Neuronal stem cell (in vitro differentiated cells): ENCODE data around the gene MRTFB.

ENCODE experiments used
- DNase-seq: peaks from one replicate; pipeline ENCODE4 v3.0.0-alpha.2; 2013; ENCODE audit warnings: low spot score
- H2AFZ ChIP-seq: one replicate; pipeline ENCODE4 v1.6.1; 2013; ENCODE audit warnings: mild to moderate bottlenecking, low read length, inconsistent platforms
- H2AK5ac ChIP-seq: 2 replicates; pipeline ENCODE4 v1.6.1; 2013; ENCODE audit warnings: low read depth, mild to moderate bottlenecking, inconsistent platforms, low read length, moderate library complexity, mixed read lengths
- H2BK120ac ChIP-seq: 2 replicates; pipeline ENCODE4 v1.6.1; 2013; ENCODE audit warnings: low read depth, mild to moderate bottlenecking, inconsistent platforms, low read length, moderate library complexity, mixed read lengths
- H2BK12ac ChIP-seq: one replicate; pipeline ENCODE4 v1.6.1; 2013; ENCODE audit warnings: low read length, inconsistent platforms
- H2BK15ac ChIP-seq: 2 replicates; pipeline ENCODE4 v1.6.1; 2013; ENCODE audit warnings: mild to moderate bottlenecking, low read length, inconsistent platforms, mixed read lengths
- H2BK5ac ChIP-seq: one replicate; pipeline ENCODE4 v1.6.1; 2013; ENCODE audit warnings: inconsistent platforms, mild to moderate bottlenecking, low read length, moderate library complexity
- H3K14ac ChIP-seq: one replicate; pipeline ENCODE4 v1.6.1; 2013; ENCODE audit warnings: low read length, inconsistent platforms
- H3K18ac ChIP-seq: 2 replicates; pipeline ENCODE4 v1.6.1; 2013; ENCODE audit warnings: low read length, inconsistent platforms
- H3K23ac ChIP-seq: 2 replicates; pipeline ENCODE4 v1.6.1; 2013; ENCODE audit warnings: low read depth, mild to moderate bottlenecking, mixed read lengths, low read length, inconsistent platforms; ENCODE audit not compliant: poor library complexity
- H3K27ac ChIP-seq: replicated peaks from 3 replicates; pipeline ENCODE4 v1.5.1; 2013; ENCODE audit warnings: low read length, inconsistent platforms
- H3K27me3 ChIP-seq, 3 experiments: 2 replicates each; pipeline ENCODE4 v1.6.1; 2013; ENCODE audit warnings: low read length in 3 of 3, mild to moderate bottlenecking in 2 of 3, inconsistent platforms in 1 of 3, low read depth in 1 of 3, mixed read lengths in 1 of 3, moderate library complexity in 1 of 3; ENCODE audit not compliant: control insufficient read depth in 3 of 3, insufficient read depth in 3 of 3
- H3K36me3 ChIP-seq, 2 donors: replicated peaks in 1 of 2; 2 replicates each; pipeline ENCODE4 v1.6.1; 2013; ENCODE audit warnings: low read length in 2 of 2; ENCODE audit not compliant: control insufficient read depth in 2 of 2, insufficient read depth in 2 of 2
- H3K4ac ChIP-seq: 2 replicates; pipeline ENCODE4 v1.6.1; 2013; ENCODE audit warnings: inconsistent platforms, mild to moderate bottlenecking, low read length, moderate library complexity
- H3K4me1 ChIP-seq, 2 donors: 1 replicate in 1 of 2; 2 replicates in 1 of 2; pipeline ENCODE4 v1.6.1; 2013; ENCODE audit warnings: low read length in 2 of 2, low read depth in 1 of 2; ENCODE audit not compliant: control insufficient read depth in 2 of 2, insufficient read depth in 1 of 2
- H3K4me2 ChIP-seq: one replicate; pipeline ENCODE4 v1.6.1; 2013; ENCODE audit warnings: mild to moderate bottlenecking, low read length, inconsistent platforms; ENCODE audit not compliant: insufficient read depth, poor library complexity, severe bottlenecking
- H3K4me3 ChIP-seq, 2 donors: 2 replicates each; pipeline ENCODE4 v1.5.1; 2013; ENCODE audit warnings: low read length in 2 of 2, mild to moderate bottlenecking in 2 of 2, inconsistent platforms in 1 of 2, moderate library complexity in 1 of 2
- H3K79me1 ChIP-seq: one replicate; pipeline ENCODE4 v1.6.1; 2013; ENCODE audit warnings: low read depth, mild to moderate bottlenecking, inconsistent platforms, low read length, moderate library complexity
- H3K9ac ChIP-seq: one replicate; pipeline ENCODE4 v1.6.1; 2013; ENCODE audit warnings: mild to moderate bottlenecking, low read depth, low read length, inconsistent platforms; ENCODE audit not compliant: poor library complexity
- H3K9me3 ChIP-seq, 2 donors: replicated peaks in 1 of 2; 2 replicates each; pipeline versions ENCODE3 to v1.6.1; 2013; ENCODE audit warnings: low read length in 2 of 2, mild to moderate bottlenecking in 2 of 2, inconsistent platforms in 1 of 2, low read depth in 1 of 2, mixed read lengths in 1 of 2, moderate library complexity in 1 of 2; ENCODE audit not compliant: control insufficient read depth in 2 of 2, insufficient read depth in 1 of 2
- H4K8ac ChIP-seq: one replicate; pipeline ENCODE4 v1.6.1; 2013; ENCODE audit warnings: low read depth, mild to moderate bottlenecking, inconsistent platforms, low read length, moderate library complexity
- H4K91ac ChIP-seq: one replicate; pipeline ENCODE4 v1.6.1; 2013; ENCODE audit warnings: low read length, low read depth, mild to moderate bottlenecking, inconsistent platforms; ENCODE audit not compliant: poor library complexity
- WGBS, 2 donors: extraction: QIAGEN DNeasy Blood & Tissue Kit; methylation state at CpG; one replicate each; pipeline ENCODE4 v1.1.7; 2013; ENCODE audit warnings: missing lambda C conversion rate in 2 of 2, mixed read lengths in 1 of 2; ENCODE audit not compliant: insufficient read length in 2 of 2, insufficient replicate concordance in 1 of 2; ENCODE audit errors: extremely low coverage in 2 of 2; 5-methylcytosine and 5-hydroxymethylcytosine counted together

Gene MRTFB

GRCh38 chr16:14307527-14308367 lies 236.6 kb downstream of the MRTFB start:
- no CpG with 5 or more reads among the region's 23 CpGs for WGBS, 2 donors
- peaks cover 20 to 32% of the 10 kb centered on the region in 2 donors for H3K4me1 ChIP-seq
- H3K27me3 ChIP-seq, result peaks cover 0 to 4% (median 2%) of the 10 kb centered on the region in 3 experiments
- no peak overlapping the region for H2BK12ac ChIP-seq
- no peak overlapping the region for H3K9ac ChIP-seq
- peak overlapping the region; percentile 26 for H2BK120ac ChIP-seq
- no peak overlapping the region for H4K8ac ChIP-seq
- peaks cover 1% of the 10 kb centered on the region for H3K79me1 ChIP-seq
- no peak overlapping the region for H3K4me2 ChIP-seq
- H2BK5ac ChIP-seq, result peak overlapping the region; percentile 4
- H2AK5ac ChIP-seq, result peak overlapping the region; percentile 88
- H3K14ac ChIP-seq, result no peak overlapping the region
- DNase-seq, result no peak
- no peak overlapping the region for H3K4ac ChIP-seq
- H3K27ac ChIP-seq, result no peak overlapping the region
- peak overlapping the region; percentile 9 for H2BK15ac ChIP-seq
- peak overlapping the region; percentile 71 for H3K18ac ChIP-seq
- H3K36me3 ChIP-seq, result no peaks in the 10 kb centered on the region
- H3K23ac ChIP-seq, result no peak overlapping the region
- no peak overlapping the region for H3K4me3 ChIP-seq
- peak overlapping the region; percentile 69 for H2AFZ ChIP-seq
- no peaks in the 10 kb centered on the region for H3K9me3 ChIP-seq
- H4K91ac ChIP-seq, result no peak overlapping the region

- no peak overlapping the region for H2AFZ ChIP-seq
- no peak overlapping the region for H3K14ac ChIP-seq
- peaks cover 20 to 32% of the 10 kb centered on the region in 2 donors for H3K4me1 ChIP-seq
- peak overlapping the region; percentile 9 for H2BK15ac ChIP-seq
- no peaks in the 10 kb centered on the region for H3K79me1 ChIP-seq
- H2AK5ac ChIP-seq, result peak overlapping the region; percentile 88
- no peaks in the 10 kb centered on the region for H3K9me3 ChIP-seq
- no peak overlapping the region for H4K8ac ChIP-seq
- peaks cover 0 to 1% (median 0%) of the 10 kb centered on the region in 3 experiments for H3K27me3 ChIP-seq
- H3K4me3 ChIP-seq, result no peak overlapping the region
- H4K91ac ChIP-seq, result no peak overlapping the region
- no peak overlapping the region for H2BK120ac ChIP-seq
- no peak overlapping the region for H3K4me2 ChIP-seq
- no peak overlapping the region for H3K9ac ChIP-seq
- WGBS, 2 donors, result no CpG with 5 or more reads among the region's 1 CpG
- no peak overlapping the region for H2BK12ac ChIP-seq
- no peaks in the 10 kb centered on the region for H3K36me3 ChIP-seq
- H3K18ac ChIP-seq, result peak overlapping the region; percentile 69
- H3K23ac ChIP-seq, result no peak overlapping the region
- DNase-seq, result no peak
- H3K4ac ChIP-seq, result no peak overlapping the region
- H3K27ac ChIP-seq, result no peak overlapping the region
- H2BK5ac ChIP-seq, result peak overlapping the region; percentile 4
Observed at GRCh38 chr16:14308368-14308723, 237.2 kb downstream of the MRTFB start.

- Histone ChIP-seq H2BK120ac (no peak overlapping the region), H2AK5ac (peak overlapping the region; percentile 69), H2BK15ac (no peak overlapping the region), H3K14ac (no peak overlapping the region), H3K23ac (no peak overlapping the region), H3K9me3 (no peaks in the 10 kb centered on the region), H4K91ac (no peak overlapping the region), H2BK12ac (no peak overlapping the region), H4K8ac (no peak overlapping the region), H3K9ac (no peak overlapping the region), H2AFZ (peak overlapping the region; percentile 44), H3K4me3 (no peak overlapping the region), H3K4ac (peak overlapping the region; percentile 26), H3K4me2 (no peak overlapping the region), H3K18ac (peak overlapping the region; percentile 77), H2BK5ac (no peak overlapping the region), H3K79me1 (no peaks in the 10 kb centered on the region), H3K27me3 (no peaks in the 10 kb centered on the region), H3K27ac (peak overlapping the region; percentile 19), H3K36me3 (no peaks in the 10 kb centered on the region), H3K4me1 (peaks cover 19 to 30% of the 10 kb centered on the region in 2 donors)
- WGBS, 2 donors, result no CpG with 5 or more reads among the region's 26 CpGs
- DNase-seq, result no peak
Observed at GRCh38 chr16:14309001-14309886, 238.1 kb downstream of the MRTFB start.

GRCh38 chr16:14309906-14310305 lies 238.8 kb downstream of the MRTFB start:
- no peak overlapping the region for H2BK12ac ChIP-seq
- H3K18ac ChIP-seq, result no peak overlapping the region
- no peaks in the 10 kb centered on the region for H3K36me3 ChIP-seq
- no peak overlapping the region for H3K4me2 ChIP-seq
- H3K4me3 ChIP-seq, result no peak overlapping the region
- no peak overlapping the region for H2AFZ ChIP-seq
- no peak overlapping the region for H4K8ac ChIP-seq
- H3K27me3 ChIP-seq, result no peaks in the 10 kb centered on the region
- H3K4me1 ChIP-seq, result peaks cover 19 to 30% of the 10 kb centered on the region in 2 donors
- no peaks in the 10 kb centered on the region for H3K79me1 ChIP-seq
- H2AK5ac ChIP-seq, result peak overlapping the region; percentile 61
- H3K23ac ChIP-seq, result no peak overlapping the region
- H2BK120ac ChIP-seq, result no peak overlapping the region
- H3K14ac ChIP-seq, result no peak overlapping the region
- WGBS, 2 donors, result no CpG with 5 or more reads among the region's 10 CpGs
- no peak overlapping the region for H3K9ac ChIP-seq
- H3K9me3 ChIP-seq, result no peaks in the 10 kb centered on the region
- H2BK15ac ChIP-seq, result no peak overlapping the region
- no peak for DNase-seq
- peak overlapping the region; percentile 26 for H3K4ac ChIP-seq
- no peak overlapping the region for H3K27ac ChIP-seq
- H4K91ac ChIP-seq, result no peak overlapping the region
- H2BK5ac ChIP-seq, result no peak overlapping the region
